MM.1S (cell line): ENCODE data around the gene STK4.
"Not testable (repeated sequence)": the region's sequence is repeated elsewhere in the genome, so short reads cannot be mapped to it uniquely, and the experiment has no call there.

Experiments used
- EZH2 ChIP-seq: fragments of 300-600 bp; sonication (generic); optimal IDR thresholded peaks from 2 replicates; pipeline ENCODE3; 2017; ENCODE audit warnings: low read depth, mild to moderate bottlenecking, antibody characterized with exemption, low read length, mixed read lengths
- TF ChIP-seq, protein P1 (sequence below): fragments of 300-600 bp; sonication (generic); IDR thresholded peaks from 2 replicates; pipeline ENCODE4 v1.5.1; 2016; ENCODE audit warnings: antibody characterized with exemption, low read length, mixed read lengths

- TF ChIP-seq EZH2: not testable (repeated sequence)
- TF ChIP-seq, protein P1, sequence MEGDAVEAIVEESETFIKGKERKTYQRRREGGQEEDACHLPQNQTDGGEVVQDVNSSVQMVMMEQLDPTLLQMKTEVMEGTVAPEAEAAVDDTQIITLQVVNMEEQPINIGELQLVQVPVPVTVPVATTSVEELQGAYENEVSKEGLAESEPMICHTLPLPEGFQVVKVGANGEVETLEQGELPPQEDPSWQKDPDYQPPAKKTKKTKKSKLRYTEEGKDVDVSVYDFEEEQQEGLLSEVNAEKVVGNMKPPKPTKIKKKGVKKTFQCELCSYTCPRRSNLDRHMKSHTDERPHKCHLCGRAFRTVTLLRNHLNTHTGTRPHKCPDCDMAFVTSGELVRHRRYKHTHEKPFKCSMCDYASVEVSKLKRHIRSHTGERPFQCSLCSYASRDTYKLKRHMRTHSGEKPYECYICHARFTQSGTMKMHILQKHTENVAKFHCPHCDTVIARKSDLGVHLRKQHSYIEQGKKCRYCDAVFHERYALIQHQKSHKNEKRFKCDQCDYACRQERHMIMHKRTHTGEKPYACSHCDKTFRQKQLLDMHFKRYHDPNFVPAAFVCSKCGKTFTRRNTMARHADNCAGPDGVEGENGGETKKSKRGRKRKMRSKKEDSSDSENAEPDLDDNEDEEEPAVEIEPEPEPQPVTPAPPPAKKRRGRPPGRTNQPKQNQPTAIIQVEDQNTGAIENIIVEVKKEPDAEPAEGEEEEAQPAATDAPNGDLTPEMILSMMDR: not testable (repeated sequence)
Measured at GRCh38 chr20:45023140-45023539, 56.8 kb downstream of the STK4 start.
